ENCODE measurements around the gene SRY.
"Not testable (repeated sequence)": the region's sequence is repeated elsewhere in the genome, so short reads cannot be mapped to it uniquely, and the experiment has no call there.

SRY gene

DNA sequence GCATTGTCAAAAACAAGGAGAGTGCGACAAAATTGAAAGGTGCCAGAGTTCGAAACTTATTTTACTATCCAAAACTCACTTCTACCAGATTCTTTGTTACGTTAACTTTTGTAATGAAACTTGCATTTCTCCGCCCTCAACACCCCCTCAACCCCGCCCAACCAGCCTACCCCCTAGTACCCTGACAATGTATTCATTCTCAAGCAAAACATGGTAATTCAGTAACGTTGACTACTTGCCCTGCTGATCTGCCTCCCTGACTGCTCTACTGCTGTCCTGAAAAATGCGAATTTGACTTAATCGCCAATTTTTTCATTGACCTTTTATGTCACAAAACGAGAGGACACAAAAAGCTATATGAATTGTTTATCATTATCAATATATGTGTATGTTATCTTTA, at the start of gene SRY:
Gene SRY, minus strand, starts transcription at position 83 of the 400 bp plus-strand sequence. Its CDS starts 79 bp downstream, at position 4.
- DNase-seq (ENCODE audit: low spot score in 2 of 2) (no peak), ATAC-seq (no peak)
- peak within 1 kb of the TSS; percentile 29 for H3K4me3 Mint-ChIP-seq
- H3K27ac Mint-ChIP-seq: no peak within 1 kb of the TSS
- H3K9me3 Mint-ChIP-seq: no peaks in the 10 kb centered on the region
- H3K4me1 Mint-ChIP-seq: no peaks in the 10 kb centered on the region
- H3K36me3 Mint-ChIP-seq: no peaks in the 10 kb centered on the region

DNA sequence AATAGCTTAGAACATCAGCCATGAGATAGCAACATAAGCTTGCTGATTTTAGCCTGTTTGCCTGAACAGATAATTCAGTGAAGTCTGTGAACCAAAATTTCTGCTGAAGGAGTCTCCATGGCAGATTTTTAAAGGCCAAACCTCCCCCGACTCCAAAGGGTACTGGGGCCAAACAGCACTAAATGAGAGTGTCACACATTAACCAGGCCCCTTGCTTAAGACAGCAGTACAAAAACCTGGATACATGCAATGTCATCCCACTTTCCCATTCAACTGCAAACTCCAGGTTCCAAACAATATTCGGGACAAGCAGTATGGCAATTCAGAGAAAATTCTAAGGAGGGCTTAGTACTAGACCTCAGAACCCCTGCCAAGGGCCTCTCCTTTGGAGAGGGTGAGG, 49.6 kb upstream of the SRY start:
- H3K27ac Mint-ChIP-seq: no peak overlapping the region

DNA sequence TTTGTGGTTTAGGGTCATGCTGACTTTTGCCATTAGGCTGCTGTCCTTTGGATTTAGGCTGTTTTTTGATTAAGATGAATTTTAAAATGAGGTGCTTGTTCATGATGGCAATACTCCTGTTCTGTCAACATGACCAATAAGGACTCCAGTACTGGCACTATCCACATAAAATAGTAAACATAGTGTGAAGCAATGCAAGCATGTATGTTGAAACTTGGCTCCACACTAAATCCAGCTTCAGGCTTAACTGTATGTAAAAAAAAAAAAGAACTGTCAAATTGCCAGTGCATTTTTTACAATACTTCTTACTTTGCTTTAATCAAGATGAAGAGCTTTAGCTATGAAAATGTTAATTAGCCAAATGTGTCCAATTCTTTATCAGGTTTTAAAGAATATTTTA, 47.7 kb upstream of the SRY start:
- Mint-ChIP-seq H3K4me3 (no peak overlapping the region), H3K27ac (no peak overlapping the region), H3K36me3 (no peaks in the 10 kb centered on the region), H3K9me3 (no peaks in the 10 kb centered on the region), H3K4me1 (no peaks in the 10 kb centered on the region)
- DNase-seq (ENCODE audit: low spot score in 2 of 2): no peak
- ATAC-seq: no peak

More for the DNA sequence above, 49.6 kb upstream of the SRY start:
- Mint-ChIP-seq H3K9me3 (no peaks in the 10 kb centered on the region), H3K4me3 (no peak overlapping the region), H3K4me1 (no peaks in the 10 kb centered on the region), H3K36me3 (peaks cover 7% of the 10 kb centered on the region)
- DNase-seq (ENCODE audit: low spot score in 2 of 2) (no peak), ATAC-seq (no peak)

DNA sequence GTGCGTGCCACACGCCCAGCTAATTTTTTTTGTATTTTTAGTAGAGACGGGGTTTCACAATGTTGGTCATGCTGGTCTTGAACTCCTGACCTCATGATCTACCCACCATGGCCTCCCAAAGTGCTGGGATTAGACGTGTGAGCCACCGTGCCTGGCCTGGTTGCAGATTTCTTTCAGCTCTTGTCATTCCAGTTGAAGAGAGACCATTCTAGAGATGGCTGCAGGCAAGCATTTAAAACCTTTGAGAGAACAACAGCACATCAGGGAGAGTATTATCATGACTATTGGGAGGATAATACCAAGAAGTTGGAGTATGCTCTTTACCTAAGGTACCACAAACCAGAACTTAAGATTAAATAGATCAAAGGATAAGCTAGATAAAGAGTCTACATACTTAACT, 41.0 kb upstream of the SRY start:
- no peaks in the 10 kb centered on the region for H3K36me3 Mint-ChIP-seq
- ATAC-seq: no peak
- no peak overlapping the region for H3K27ac Mint-ChIP-seq
- no peaks in the 10 kb centered on the region for H3K9me3 Mint-ChIP-seq
- H3K4me1 Mint-ChIP-seq: no peaks in the 10 kb centered on the region
- H3K4me3 Mint-ChIP-seq: no peak overlapping the region
- no peak for DNase-seq (ENCODE audit: low spot score in 2 of 2)

DNA sequence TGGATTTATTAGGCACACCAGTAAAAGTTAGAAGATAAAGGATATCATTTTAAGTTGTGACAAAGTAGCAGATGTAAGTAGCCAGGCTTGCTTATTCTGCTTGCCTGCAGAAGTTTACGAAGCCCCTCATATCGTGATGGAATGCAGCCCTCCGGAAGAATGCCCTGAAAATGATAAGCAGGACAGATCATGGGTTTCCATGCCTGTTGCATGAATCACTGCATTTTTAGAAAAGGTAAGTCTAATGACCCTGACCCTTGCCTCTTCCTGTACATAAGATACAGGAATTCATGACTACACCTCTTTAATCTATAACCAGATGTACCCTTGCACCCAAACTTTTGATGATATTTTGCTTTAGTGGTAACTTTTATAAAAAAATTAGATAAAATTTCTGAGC, 37.0 kb upstream of the SRY start:
- no peak overlapping the region for H3K4me3 Mint-ChIP-seq
- no peak for DNase-seq (ENCODE audit: low spot score in 2 of 2)
- ATAC-seq: no peak
- H3K36me3 Mint-ChIP-seq: no peaks in the 10 kb centered on the region
- H3K27ac Mint-ChIP-seq: no peak overlapping the region
- no peaks in the 10 kb centered on the region for H3K4me1 Mint-ChIP-seq
- H3K9me3 Mint-ChIP-seq: no peaks in the 10 kb centered on the region

DNA sequence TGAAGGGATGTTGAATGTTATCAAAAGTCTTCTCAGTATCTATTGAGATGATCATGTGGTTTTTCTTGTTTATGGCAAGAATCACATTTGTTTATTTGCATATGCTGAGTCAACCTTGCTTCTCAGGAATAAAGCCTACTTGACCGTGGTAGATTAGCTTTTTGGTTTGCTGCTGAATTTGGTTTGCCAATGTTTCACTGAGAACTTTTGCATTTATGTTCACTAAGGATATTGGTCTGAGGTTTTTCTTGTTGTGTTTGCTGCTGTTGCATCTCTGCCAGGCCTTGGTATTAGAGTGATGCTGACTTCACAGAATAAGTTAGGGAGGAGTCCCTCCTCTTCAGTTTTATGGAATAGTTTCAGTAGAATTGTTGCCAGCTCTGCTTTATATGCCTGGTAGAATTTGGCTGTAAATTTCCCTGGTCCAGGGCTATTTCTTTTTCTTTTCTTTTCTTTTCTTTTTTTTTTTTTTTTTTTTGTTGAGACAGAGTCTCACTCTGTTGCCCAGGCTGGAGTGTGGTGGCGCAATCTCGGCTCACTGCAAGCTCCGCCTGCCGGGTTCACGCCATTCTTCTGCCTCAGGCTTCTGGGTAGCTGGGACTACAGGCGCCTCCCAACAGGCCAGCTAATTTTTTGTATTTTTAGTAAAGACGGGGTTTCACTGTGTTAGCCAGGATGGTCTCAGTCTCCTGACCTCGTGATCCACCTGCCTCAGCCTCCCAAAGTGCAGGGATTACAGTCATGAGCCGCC, 29.8 kb upstream of the SRY start:
- H3K4me1 Mint-ChIP-seq; H3K4me3 Mint-ChIP-seq; DNase-seq (ENCODE audit: low spot score in 2 of 2); ATAC-seq; H3K36me3 Mint-ChIP-seq; H3K27ac Mint-ChIP-seq; H3K9me3 Mint-ChIP-seq: not testable (repeated sequence)

DNA sequence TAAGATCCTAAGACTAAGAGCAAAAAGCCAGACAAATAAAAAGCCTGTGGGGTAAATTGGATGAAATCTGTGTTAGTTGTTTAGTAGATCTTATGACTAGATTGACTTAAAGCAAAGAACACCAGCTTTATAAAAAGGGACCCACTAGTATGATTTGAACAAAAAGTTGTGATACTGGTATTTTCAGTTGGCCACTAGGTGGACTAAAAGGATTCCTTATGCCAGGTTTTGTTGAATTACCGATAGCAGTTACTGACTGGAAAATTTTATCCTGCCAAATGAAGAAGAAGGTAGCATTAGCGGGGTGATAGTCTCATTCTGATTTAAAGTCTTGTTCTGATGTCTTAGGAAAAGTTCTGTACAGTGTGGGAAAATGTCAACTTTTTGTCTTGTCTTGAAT, 12.8 kb upstream of the SRY start:
- Mint-ChIP-seq H3K36me3 (no peaks in the 10 kb centered on the region), H3K4me1 (no peaks in the 10 kb centered on the region), H3K9me3 (no peaks in the 10 kb centered on the region), H3K4me3 (no peak overlapping the region), H3K27ac (no peak overlapping the region)
- ATAC-seq: no peak
- no peak for DNase-seq (ENCODE audit: low spot score in 2 of 2)

DNA sequence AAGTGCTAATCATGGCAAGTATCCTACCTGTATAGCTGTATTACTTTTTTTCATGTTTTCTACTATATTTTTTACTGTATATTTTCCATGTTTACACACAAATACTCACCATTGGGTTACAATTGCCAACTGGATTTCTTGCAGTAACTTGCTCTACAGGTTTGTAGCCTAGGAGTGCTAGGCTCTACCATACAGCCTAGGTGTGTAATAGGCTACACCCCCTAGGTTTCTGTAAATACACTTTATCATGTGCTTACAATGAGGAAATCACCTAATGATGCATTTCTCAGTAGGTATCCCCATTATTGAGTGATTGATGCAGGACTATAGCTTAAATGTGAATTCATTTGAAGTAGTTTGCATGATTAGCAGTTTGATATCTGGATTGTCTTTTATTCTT, 10.5 kb upstream of the SRY start:
- no peaks in the 10 kb centered on the region for H3K36me3 Mint-ChIP-seq
- H3K4me3 Mint-ChIP-seq: no peak overlapping the region
- no peaks in the 10 kb centered on the region for H3K4me1 Mint-ChIP-seq
- no peak for DNase-seq (ENCODE audit: low spot score in 2 of 2)
- no peaks in the 10 kb centered on the region for H3K9me3 Mint-ChIP-seq
- H3K27ac Mint-ChIP-seq: no peak overlapping the region
- no peak for ATAC-seq

DNA sequence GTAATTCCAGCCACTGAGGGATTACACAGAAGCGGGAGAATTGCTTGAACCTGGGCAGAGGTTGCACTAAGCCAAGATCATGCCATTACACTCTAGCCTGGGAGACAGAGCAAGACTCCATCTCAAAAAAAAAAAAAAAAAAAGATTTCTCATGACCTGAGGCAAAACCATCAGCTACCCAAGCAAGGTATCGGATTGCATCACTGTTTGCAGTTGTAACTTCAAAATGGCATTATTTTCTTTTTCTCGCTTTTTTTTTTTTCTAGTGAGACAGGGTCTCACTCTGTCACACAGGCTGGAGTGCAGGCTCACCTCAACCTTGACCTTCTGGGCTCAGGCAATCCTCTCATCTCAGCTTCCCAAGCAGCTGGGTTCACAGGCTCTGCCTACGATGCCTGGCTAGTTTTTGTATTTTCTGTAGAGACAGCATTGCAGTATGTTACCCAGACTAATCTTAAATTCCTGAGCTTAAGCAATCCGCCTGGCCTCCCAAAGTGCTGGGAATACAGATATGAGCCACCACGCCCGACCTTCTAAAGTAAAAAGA, 9.6 kb upstream of the SRY start:
- Mint-ChIP-seq H3K36me3 (no peaks in the 10 kb centered on the region), H3K4me1 (no peaks in the 10 kb centered on the region), H3K4me3 (no peak overlapping the region), H3K27ac (no peak overlapping the region), H3K9me3 (no peaks in the 10 kb centered on the region)
- ATAC-seq (no peak), DNase-seq (ENCODE audit: low spot score in 2 of 2) (no peak)

DNA sequence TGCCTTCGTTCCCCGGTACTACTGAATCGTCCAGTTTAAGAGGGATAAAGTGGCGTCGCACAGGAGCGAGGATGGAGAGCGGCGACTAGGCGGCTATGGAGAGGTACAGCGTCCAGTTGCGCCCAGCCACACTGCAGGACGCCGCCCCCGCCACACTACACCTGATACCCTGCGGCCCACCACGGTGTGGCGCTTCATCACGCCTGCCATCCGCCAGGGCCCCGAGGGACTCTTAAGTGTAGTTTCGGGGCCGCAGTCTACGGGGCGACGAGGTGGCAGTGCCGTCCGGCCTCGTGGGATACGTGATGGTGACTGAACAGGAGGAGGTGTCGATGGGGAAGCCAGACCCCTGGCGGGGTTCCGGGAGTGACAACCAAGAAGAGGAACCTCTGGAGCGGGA, 2.3 kb upstream of the SRY start:
- Mint-ChIP-seq H3K27ac (no peak overlapping the region), H3K9me3 (no peaks in the 10 kb centered on the region), H3K36me3 (no peaks in the 10 kb centered on the region), H3K4me3 (no peak overlapping the region), H3K4me1 (no peaks in the 10 kb centered on the region)
- ATAC-seq (no peak), DNase-seq (ENCODE audit: low spot score in 2 of 2) (no peak)

DNA sequence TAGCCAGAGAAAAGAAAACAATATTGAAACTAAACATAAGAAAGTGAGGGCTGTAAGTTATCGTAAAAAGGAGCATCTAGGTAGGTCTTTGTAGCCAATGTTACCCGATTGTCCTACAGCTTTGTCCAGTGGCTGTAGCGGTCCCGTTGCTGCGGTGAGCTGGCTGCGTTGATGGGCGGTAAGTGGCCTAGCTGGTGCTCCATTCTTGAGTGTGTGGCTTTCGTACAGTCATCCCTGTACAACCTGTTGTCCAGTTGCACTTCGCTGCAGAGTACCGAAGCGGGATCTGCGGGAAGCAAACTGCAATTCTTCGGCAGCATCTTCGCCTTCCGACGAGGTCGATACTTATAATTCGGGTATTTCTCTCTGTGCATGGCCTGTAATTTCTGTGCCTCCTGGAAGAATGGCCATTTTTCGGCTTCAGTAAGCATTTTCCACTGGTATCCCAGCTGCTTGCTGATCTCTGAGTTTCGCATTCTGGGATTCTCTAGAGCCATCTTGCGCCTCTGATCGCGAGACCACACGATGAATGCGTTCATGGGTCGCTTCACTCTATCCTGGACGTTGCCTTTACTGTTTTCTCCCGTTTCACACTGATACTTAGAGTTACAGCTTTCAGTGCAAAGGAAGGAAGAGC, 488 bp downstream of the SRY start:
- Mint-ChIP-seq H3K4me3 (peak overlapping the region; percentile 29), H3K27ac (no peak overlapping the region), H3K9me3 (no peaks in the 10 kb centered on the region), H3K36me3 (no peaks in the 10 kb centered on the region), H3K4me1 (no peaks in the 10 kb centered on the region)
- DNase-seq (ENCODE audit: low spot score in 2 of 2) (no peak), ATAC-seq (no peak)
